GM21723 (cell line): Measurements from ENCODE around the gene NOC2L.

ENCODE experiments used
- ATAC-seq: cut with Tn5 transposase; IDR thresholded peaks from one replicate; pipeline ENCODE4 v1.9.1; 2021; ENCODE audit warnings: mild to moderate bottlenecking, moderate library complexity; ENCODE audit not compliant: unreplicated experiment

NOC2L gene

DNA sequence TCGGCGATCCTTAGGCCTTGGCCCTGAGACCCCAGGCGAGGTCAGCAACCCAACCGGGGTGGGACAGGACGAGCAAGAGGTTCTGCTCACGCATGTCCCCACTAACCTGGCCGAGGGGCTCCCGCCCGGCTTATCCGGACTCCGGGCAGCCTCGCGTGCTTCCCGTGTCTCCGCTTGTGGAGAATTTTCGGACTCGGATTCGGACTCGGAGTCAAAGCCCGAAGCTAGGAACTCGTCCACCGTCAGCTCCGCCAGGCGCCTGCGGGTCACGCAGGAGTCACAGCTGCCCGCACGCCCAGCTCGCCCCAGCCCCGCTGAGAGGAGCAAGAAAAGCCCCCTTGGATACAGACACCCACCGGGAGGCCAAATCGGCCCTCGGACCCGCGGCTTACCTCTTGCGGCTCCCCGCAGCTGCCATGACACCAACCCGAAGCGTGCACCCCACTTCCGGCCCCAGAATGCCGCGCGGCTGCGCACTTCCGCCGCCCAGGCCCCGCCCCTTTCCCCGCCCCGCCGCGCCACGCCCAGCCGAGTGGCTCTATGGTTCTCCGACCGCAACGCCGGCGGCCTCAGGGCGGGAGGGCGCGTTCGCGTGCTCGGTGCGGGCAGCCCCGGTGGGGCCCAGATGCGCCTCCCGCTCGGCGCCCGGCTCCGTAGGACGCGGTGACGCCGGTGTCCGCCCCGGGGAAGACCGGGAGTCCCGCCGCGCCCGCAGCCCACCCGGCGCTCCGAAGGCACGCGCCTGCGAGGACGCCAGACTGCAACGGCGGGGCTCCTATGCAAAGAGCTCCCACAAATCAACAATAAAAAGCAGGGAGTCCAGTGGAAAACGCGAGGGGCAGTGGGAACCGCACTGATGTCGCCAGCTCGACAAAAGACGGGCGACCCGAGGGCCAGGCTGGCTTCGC, at the start of gene NOC2L:
NOC2L (minus strand) TSS at position 434 of the 908 bp plus-strand sequence; CDS start at position 418, 16 bp downstream.
- ATAC-seq: peak; percentile 63

DNA sequence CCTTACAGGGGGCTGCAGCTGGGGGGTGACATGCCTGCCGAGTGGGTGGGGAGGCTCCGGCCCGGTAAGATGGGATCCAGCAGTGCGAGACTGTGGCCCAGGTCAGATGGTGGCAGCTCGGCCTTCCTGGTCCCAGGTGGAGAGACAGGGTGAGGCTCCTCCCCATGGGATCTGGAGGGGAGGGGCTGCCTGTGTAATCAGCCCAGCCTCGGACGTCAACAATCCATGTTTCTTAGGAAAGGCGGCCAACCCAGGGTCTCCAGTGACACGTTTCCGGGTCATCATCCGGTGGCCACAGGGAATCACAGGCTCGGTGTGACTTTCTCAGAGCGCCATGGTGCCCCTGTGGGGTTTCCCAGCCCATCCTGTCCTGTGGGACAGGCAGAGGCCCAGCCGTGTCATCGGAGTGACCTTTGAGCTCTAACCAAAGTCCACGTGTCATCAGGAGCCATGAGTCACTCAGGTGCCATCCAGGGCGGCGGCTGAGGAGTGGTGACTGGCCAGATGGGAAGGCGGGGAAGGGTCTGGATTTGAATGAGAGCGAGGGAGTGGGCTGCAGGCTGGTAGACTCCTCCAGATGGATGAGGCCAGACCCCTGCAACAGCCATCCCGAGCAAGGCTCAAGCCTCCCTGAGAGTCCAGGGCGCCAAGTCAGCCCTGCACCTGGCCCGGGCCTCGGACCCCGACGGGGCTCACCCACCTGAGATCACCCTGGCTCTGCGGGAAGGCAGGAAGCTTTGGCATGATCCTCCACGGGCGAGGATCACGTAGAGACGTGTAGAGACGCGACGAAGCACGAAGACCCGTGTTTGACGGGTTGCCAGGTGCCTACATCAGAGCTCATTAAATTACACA, 47.5 kb upstream of the NOC2L start:
- no peak for ATAC-seq

DNA sequence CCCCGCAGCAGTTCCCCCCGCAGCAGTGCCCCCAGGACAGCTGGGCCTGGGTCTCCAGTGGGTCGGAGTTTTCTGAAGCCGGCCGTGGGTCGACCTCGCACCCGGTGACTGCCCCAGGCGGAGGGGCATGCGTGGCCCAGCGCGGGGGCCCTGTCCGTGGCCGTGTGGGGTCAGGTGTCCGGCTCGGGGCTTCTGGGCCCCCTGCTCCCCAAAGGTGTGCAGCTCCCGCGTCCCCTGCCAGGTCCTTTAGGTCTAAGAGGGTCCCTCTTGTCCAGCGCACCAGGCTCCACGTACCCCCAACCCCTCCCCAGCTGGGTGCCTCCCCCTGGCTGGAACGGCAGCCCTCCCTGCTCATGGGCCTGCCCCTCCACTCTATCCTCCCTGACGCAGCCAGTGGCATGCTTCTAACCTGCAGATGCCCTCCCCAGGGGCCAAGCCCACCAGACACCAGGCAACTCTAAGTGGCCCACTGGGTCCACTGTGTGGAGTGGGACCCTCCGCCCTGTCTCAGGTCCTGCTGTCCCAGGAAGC, 46.8 kb upstream of the NOC2L start:
- no peak for ATAC-seq

DNA sequence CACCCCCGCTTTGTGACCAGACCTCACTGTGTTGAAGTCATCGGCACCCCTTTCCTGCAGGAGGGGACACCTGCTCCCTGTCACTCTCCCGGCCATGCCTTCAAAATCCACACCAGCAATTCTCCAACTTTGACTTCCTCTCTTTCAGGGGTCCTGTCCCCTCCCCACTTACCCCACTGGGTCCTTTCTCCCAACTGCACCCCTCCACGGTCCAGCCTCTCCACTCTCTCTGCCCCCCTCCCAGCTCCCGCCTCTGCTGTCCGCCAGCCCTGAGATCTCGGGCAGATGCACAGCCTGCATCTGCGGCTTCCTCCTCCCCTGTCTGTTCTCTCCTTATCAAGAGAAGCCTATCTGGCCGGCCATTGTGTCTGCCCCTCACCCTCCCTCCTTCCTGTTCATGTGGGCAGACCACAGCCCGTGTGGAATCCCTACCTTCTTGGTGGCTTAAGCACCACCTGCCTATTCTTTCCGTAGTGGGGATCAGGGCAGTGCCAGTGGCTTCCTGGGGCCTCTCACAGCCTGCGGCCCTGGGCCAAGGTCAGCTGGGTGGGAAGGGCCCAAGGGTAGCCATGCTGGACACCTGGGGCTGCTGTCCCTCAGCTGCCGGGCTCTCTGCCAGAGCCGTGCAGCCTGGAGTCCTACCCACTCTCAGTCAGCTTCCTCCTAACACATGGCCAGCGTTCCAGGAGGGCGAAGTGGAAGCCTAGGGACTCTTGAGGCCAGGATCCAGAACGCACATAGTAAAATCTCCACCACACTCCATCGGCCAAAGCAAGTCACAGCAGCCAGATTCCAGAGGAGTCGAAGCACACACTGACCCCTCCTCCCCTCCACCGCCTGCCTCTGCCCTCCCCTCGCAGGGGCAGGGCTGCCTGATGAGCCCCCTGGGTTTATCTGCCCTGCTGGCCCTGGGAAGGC, 46.0 kb upstream of the NOC2L start:
- no peak for ATAC-seq

DNA sequence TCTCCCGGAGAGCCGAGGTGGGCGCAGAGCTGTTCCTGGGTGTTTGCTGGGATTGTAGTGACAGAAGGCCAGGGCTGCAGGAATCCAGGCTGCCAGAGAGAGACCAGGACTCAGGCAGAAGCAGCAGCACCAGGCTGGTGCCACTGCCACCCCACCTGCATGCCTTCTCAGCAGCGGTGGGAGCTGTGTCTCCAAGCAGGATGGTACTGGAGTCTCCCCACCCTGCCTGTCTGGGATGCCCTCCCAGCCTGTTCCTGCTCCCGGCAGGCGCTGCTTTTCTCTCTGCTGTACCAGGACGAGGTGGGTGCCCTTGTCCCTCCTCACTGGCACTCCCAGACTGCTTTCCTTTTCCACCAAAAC, 45.3 kb upstream of the NOC2L start:
- ATAC-seq: no peak

DNA sequence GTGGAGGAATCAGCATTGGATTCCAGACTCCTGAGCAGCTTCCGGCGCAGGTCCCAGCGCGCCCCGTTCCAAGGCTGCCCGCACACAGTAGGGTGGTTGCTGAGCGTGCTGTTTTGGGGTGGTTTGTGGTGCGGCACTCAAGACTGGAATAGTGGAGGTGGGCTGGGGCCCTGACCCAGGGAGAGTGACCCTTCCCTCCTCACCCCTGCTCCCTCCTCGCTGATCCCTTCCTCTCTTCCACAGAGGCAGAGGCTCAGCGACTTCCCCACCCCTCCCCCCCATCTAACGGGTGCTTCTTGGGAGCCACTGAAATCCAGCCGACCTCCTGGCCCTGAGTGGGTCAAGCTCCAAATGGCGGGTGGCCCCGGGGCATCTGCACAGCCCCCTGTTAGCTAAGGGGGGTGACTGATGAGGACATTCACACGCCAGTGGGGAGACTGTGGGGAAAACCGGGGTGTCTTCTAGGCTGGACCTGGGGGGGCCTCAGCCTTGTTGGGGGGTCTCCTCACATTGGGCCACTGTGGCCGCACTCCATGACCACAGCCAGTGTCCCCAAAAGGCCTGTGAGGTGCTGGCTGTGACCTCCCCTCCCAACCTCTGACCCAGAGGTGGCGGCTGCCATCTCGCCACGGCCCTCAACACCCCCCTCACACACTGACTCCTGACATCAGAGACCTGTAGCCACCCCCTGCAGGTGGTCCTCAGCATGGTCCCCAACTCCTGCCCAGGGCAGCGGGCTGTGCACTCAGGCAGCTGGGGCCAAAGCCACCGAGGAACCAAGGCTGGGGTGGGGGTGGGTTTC, 44.8 kb upstream of the NOC2L start:
- no peak for ATAC-seq

DNA sequence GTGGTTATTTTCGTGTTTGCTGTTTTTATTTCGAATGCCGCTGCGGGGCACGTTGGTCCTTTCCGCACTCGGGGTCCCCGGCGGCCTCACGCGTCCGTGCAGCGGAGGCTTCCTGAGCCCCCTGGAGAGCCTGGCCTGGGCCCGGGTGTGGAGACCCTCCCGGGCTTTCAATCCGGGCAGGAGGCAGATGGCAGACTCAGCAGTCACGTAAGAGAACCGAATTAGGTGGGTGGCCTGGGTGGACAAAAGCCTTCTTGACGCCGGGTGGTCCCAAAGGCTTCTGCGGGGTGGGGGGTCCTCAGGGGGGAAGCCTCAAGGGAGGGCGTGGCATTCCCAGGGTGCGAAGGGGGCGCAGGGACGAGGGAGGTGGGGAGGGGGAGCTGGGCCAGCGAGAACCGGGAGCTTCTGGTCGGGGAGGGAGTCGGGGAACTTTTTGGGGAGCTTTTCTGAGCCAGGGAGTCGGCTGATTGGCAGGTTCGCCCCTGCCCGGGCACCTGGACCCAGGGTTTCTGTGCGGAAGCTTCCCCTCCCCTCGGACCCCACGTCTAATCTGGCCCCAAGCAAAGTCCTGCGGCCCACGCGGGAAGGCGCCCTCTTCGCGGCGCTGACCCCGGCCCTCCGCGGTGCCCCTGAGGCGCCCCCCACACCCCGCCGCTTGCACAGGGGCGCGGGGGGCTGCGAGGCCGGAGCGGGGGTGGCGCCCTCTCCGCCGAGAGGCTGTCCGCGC, 42.2 kb upstream of the NOC2L start:
- no peak for ATAC-seq

DNA sequence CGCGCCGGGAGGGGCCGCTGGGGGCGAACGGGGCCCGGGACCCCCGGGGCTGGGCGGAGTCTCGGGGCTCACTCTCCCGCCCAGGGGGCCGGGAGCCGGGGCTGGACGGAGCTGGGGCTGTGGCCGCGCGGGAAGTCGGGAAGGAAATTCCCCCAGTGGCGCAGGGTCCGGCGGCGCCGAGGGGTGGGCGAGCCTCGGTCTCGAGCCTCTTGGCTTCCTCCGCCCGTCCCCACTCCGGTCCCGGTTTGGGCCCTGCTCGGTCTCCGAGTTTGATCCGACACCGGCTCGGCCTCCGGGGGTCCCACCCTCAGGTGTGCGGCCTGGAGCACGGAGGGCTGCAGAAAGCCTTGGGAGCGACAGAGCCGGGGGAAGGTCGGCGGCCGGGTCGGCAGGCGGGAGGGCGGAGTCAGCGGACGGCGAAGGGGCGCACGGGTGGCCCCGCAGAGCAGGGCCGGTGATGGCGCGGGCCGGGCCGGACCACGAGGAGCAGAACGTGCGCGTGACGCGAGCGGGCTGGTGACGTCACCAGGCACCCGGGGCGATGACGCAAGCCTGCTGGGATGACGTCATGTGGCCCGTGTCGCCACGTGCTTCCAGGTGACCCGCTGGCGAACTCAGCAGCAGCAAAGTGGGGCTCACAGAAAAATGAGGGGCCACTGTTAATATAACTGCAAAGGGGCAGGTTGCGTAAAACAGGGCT, 41.5 kb upstream of the NOC2L start:
- no peak for ATAC-seq

DNA sequence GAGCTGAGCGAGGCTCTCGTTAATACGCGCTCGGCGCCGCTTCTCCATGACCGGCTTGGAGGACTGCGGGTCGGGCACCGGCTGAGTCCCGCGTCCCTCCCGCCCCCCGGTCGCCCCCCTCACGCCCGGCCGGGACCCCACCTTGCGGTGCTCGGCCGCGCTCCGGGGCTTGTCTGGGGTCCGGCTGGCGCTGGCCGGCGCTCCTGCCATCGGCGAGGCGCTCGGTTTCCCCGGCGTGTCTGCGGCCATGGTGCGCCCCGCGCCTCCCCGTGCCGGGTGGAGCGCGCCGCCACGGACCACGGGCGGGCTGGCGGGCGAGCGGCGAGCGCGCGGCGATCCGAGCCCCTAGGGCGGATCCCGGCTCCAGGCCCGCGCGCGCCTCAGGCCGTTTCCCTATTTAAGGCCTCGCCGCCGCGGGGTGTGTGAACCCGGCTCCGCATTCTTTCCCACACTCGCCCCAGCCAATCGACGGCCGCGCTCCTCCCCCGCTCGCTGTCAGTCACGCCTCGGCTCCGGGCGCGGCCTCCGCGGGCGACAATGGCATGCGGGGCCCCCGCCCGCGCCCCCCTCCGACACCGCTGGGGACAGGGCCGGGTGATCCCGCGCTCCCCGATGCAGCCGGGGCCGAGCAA, 40.8 kb upstream of the NOC2L start, which contains the start of gene HES4:
HES4 (minus strand) TSS at position 373 of the 632 bp plus-strand sequence; CDS start at position 249, 124 bp downstream.
- ATAC-seq: no peak

DNA sequence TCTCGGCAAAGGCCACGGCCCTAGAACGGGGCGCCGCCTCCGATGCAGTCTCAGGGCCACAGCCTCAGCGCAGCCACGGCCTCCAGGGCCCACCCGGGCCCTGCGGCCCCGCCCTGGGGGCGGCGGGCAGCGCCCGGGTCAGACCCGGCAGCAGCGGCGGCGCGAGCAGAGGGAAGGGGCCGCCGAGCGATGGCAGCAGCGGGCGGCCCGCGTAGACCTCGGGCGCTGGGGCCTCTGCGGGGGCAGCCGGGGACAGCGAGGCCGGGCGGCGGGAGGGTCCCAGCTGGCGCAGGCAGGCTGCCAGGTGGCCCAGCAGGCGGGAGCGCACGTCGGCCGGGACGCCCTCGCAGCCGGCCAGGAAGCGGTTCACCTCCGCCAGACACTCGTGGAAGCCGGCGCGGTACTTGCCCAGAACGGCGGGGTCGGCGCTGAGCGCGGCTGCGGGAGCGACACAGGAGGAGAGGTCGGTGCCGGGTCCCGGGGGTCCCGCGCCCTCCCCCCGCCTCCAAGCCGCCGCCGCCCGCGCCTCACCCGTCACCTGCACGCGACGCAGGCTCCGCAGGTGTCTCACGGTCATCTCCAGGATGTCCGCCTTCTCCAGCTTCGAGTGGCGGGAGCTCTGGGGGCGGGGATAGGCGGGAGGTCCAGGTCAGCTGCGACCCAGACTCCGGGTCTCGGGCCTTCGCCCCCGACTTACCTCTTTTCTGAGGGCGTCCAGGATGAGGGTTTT, 40.1 kb upstream of the NOC2L start:
- no peak for ATAC-seq

DNA sequence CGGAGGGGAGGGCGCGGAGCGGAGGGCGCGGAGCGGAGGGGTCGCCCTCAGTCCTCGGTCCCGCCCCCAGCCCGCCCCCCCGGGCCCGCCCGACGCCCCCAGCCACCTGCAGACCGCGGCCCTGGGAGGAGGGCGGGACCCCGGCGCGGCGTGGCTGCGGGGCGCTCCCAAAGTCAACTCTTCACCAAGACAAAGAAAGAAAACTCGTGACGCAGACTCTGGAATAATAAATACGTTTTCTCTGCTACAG, 39.6 kb upstream of the NOC2L start:
- no peak for ATAC-seq

DNA sequence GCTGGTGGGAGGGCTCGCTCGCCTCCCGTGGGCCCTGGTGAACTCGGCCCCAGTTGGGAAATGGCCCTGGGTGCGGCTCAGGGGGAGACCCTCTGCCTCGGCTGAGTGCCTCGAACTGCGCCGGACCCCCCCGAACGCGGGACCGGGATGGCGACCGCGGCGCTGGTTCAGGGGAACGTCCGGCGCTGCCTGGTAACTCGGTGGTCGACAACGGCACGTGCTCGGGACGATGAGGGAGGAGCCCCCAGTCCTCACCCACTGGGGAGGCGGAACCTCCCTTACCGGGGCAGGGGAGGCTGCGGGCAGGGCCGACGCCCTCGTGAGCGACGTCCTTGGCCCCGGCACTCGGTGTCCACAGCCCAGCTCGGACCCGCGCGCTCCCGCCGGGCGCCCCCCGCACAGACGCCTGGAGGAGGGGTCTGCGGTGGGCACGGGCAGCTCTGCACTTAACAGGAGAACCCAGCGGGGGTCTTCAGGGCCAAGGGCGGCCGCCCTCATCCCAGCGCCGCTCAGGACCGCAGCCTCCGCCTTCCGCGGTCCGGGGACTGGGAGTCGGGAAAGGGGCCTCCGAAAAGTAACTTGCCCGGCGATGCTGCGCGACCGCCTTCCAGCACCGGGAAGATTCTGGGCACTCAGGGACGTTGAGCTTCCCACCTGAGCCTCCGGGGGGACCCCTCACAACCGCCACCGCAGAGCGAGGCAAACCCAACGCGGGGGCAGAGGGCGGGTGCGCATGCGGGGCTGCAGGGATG, 39.1 kb upstream of the NOC2L start:
- no peak for ATAC-seq

DNA sequence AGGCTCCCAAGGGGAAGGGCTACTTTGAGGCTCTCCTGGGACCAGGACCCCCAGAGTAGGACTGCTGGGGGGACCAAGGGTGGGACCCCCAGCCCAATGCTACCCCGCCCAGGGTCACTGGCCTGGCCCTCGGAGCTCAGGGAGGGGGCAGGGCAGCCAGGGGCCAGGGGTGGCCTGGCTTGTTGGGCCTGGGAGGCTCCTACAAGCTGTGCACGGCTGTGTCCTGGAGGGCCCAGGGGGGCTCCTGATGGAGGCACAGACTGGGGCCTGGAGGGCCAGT, 38.6 kb upstream of the NOC2L start:
- no peak for ATAC-seq

DNA sequence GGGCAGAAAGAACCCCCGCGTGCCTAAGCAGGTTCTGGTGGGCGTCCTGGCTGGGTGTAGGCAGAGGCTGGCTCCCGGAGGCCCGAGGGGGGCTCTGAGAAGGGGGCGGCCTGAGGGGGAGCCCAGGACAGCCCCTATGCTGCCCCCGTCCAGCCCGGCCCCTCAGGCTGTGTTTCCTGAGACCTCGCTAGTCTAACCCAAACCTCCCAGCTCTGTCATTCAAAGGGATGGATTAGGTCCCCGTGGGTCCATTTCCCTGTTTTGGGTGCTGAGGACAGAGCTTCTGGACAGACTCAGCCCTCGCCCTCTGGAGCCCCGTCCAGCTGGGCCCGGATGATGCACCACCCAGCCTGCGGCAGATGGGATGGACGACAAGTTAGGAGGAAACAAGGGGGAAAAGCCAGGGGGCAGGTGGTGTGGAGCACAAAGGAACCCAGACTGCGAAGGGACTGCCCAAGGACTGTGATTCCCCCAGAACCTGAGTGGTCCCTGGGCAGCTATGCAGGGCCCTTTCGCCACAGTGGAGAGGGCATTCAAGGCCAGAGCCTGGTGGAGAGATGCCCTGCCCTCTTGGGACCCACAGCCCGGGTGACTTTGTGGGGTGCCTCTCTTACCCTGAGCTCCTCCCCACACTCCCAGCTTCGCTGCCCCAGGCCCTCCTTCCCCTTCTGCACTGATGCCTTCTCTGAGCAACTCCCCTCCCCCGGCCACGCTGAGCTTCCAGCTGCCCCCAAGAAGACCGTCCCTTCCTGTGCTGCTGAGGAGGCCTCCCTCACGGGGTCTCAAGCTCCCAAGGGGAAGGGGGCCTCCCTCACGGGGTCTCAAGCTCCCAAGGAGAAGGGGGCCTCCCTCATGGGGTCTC, 38.0 kb upstream of the NOC2L start:
- no peak for ATAC-seq

DNA sequence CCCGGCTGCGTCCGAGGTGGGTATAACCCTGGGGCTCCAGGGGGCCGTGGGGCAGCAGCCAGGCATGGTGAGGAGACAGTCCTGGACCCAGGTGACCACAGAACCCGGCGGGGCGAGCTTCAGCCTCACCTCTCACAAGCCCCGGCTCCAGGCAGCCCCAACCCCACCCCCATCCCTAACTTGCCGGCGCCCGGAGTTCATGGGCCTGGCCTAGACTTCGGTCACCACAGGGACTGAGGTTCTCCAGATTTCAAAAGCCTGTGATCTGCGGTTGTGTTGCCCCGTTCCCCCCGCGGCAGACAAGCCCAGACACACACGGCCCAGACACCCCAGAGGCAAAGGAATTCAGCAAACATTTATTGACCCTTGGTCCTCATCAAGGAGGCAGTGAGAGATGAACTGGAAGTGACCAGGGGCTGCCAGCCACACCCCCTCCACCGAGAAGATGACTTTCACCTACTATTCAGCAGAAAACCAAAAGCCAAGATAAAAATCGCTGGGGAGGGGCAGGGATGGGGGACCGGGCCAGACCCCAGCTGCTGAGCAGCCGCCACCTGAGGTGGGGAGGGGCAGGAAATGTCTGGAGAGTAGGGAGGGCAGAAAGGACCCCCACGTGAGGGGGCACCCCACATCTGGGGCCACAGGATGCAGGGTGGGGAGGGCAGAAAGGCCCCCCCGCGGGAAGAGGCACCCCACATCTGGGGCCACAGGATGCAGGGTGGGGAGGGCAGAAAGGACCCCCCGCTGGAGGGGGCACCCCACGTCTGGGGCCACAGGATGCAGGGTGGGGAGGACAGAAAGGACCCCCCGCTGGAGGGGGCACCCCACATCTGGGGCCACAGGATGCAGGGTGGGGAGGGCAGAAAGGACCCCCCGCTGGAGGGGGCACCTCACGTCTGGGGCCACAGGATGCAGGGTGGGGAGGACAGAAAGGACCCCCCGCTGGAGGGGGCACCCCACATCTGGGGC, 36.9 kb upstream of the NOC2L start:
- ATAC-seq: no peak
